HG03139 (cell line): ENCODE measurements around the gene CD6.
"Not testable (repeated sequence)": the region's sequence is repeated elsewhere in the genome, so short reads cannot be mapped to it uniquely, and the experiment has no call there.

Experiments
- ATAC-seq: cut with Tn5 transposase; IDR thresholded peaks from one replicate; pipeline ENCODE4 v1.9.1; 2021; ENCODE audit not compliant: unreplicated experiment

Gene CD6

GRCh38 chr11:61049859-61050258 is 78.4 kb downstream of the CD6 start:
- no peak for ATAC-seq

- no peak for ATAC-seq
Measured at GRCh38 chr11:61052182-61052972, 80.9 kb downstream of the CD6 start.

DNA sequence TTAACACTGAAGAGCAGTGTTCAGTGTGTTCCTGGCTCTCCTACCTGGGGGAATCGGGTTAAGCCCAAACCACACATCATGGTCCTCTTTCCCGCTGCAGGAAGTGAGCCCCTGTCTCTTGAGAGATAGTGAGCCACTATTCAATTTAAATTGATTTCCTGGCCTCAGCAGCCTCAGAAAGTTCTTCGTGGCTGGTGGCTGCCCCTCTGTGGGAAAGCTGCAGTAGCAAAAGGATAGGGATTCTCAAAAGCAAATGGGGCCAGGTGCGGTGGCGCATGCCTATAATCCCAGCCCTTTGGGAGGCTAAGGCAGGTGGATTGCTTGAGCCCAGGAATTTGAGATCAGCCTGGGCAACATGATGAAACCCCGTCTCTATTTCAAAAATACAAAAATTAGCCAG is 81.7 kb downstream of the CD6 start:
- no peak for ATAC-seq

- no peak for ATAC-seq
Measured at GRCh38 chr11:61054513-61054912, 83.0 kb downstream of the CD6 start.

- no peak for ATAC-seq
Measured at GRCh38 chr11:61054927-61055562, 83.6 kb downstream of the CD6 start.

DNA sequence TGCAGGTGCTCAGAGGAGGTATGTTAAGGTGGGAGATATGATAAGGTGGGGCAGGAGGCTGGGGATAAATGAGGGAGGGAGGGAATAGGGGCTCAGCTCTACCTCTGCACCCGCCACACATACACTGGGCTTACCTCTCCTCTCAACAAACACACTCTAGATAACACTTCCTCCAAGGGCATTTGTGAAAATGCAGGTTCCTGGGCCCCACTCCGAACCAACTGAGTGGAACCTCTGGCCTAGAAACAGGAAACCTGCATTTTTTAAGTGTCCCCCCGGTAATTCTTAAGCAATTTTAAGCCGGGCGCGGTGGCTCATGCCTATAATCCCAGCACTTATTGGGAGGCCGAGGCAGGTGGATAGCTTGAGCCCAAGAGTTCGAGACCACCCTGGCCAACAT is 84.3 kb downstream of the CD6 start:
- no peak for ATAC-seq

DNA sequence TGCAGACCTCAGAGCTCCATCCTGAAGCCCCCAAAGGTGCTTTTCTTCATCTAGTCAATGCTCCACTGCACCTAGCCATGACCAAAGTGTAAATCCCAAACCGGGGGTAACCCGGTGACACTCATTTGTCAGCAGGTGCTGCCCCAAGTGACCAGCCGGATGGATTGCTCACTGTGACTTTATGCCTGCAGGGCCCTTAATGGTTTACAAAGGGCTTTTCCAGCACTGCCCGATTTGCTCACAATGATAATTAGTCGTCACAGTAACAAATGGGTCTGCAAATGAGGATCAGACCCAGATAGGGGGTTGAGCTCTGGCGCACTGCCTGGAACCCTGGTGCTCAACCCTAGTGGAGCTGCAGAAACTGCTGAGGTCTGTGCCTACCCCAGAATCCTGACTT is 85.1 kb downstream of the CD6 start:
- ATAC-seq: no peak

DNA sequence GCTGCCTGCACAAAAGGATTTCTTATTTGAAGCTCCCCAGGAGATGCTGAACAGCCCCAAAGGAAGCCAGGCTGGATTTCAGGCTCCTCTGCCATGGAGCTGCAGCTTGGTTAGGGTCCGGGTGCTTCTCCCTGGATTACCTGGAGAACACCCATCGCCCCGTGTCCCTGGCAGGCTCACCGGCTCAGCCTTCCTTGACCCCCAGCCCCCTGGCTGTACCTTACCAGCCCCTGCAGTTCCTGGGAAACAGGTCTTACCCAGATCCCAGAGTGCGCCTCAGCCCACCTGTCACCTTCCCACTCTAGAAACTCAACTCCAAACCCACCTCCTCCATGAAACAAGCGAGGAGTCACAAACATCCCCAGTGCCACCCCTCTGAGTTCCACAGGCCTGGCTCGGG is 85.5 kb downstream of the CD6 start:
- ATAC-seq: no peak

- no peak for ATAC-seq
Measured at GRCh38 chr11:61057615-61058014, 86.1 kb downstream of the CD6 start.

GRCh38 chr11:61058583-61059259 is 87.2 kb downstream of the CD6 start:
- ATAC-seq: no peak

GRCh38 chr11:61059260-61059752 is 87.8 kb downstream of the CD6 start:
- no peak for ATAC-seq

DNA sequence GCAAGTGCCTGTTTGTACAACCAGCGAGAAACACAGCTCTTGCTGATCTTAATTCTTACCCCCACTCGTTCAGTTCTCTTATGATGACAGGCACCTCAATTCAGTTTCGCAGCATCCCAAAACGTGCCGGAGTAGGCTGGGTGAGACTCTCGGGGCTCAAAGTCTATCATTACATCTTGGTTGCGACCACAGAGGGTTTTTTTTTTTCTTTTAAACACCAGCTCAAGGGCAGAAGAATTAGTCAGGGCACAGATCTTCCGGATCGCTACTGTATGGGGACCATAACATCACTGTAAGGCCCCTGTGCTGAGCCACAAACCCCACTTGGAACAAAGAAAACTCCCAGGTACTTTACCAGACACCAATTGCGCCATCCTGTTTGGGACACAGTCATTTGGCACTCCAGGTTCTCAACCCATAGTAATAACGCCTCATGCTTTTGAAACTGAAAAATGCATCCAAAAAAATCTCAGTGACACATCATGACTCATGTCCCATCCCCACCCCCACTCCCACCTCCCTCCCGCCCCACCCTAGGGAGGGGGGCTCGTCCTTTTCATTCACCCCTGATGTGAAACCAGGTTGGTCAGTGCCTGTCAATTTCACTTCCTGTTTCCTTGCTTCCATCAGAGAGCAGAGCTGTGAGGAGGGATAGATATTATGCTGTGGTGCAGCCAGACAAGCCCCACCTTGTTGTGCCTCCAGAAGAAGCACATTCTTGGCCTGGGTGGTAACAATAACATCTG is 89.8 kb downstream of the CD6 start:
- ATAC-seq: peak; percentile 77

DNA sequence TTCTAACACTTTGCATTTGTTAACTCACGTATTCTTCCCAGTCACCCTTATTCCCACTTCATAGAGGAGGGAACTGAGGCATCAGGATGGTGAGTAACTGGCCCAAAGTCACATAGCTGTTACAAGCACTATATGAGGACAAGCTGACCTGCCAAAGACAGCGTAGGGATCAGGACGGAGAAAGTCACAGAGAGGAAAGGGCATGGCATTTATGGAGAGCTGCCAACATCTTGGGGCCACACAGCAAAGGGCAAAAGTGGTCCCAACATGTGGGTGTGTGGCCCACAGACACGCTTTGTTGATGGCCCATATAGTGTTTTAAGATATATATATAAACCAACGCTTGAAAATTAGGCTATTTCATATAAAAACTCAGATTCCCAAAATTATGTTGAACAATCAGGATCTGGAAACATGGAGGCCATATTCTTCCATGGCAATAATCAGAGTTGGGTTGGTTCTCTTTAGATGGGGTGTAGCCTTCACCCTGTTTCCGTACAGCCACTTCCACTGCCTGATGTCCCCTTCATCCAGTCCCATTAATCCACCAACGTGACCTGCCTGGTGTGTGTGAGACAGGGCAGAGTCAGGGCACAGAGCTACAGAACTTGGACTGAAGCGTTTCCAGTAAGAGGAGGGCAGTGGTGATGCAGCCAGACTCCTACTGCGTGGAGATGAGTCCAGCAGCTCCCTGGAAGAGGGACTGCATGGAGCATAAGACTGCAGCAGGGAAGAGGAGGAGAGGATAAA is 90.9 kb downstream of the CD6 start:
- ATAC-seq: no peak

- not testable (repeated sequence) for ATAC-seq
Measured at GRCh38 chr11:61065236-61065635, 93.8 kb downstream of the CD6 start.

DNA sequence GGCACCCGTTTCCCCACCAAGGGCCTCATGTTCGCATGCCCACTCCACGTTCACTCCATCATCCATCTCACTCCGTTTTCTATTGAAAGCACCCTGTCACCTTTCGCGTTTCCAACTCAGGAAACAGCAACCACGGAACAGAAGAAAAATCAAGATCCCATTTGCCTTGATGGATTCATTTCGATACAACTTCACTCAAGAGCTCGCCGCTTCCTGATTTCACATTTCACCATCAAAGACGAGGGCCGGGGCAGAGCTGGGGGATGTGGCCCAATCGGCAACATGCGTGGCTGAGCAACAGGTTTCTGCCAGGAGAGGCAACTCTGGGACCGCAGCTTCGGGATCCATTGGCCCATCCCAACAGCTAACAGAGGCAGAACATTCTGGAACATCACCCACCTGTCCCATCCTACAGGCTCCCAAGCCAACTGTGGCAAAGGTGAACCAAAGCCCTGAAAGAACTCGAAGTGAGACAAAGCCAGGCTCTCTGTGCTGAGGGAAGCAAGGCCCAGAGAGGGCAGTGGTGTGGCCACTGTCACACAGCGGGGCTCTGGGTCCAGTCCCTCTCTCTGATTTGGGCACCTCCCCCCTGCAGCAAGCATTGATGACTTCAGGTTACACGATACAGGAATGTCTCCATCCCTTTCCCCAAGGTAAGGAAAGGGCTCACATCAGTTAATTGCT is 94.6 kb downstream of the CD6 start:
- ATAC-seq: no peak

DNA sequence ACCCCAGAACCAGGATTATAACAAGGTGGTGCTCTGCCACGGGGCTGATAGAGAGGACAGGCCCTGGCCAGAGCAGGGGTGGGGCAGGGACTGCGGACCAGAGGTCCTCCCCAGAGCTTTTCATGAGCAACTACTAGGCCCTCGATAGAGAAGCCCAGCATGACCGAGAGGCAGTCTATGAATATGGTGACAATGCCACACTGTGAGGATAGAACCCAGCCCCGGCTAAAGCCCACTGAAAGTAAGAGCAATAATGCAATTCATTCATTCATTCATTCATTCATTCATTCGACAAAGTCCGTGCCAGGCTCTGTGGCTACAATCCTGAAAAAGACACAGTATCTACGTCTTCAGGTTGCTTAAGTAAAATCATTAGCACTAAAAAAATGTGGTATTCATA is 95.2 kb downstream of the CD6 start:
- no peak for ATAC-seq

DNA sequence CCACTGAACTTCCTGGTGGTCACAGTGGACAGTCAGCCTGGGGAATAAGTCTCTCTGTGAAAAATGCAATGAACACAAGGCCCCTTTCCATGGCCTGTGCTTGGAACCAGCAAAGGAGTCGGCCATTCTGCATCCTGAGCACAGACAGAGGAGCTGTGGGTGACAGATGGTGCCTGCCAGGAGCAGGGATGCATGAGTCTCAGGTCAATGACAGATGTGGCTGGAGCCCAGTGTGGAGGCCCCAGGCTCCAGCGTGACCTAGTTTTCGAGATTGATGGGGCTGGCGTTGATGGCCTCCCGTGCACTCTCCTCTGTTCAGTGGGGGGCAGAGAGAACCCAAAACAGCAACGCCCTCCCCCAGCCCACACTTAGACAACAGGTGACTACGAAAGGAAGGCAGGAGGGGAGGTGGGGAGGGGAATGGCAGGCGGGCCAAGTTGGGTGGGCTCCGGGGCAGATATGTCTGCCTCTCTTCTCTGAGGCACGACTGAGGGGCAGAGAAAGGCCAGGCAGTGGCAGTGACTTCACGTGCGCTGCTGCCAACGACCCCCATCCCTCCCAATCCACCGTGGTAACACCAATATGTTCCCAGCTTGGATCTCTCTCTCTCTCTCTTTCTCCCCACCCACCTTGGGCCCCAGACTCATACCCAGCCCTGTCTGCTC is 96.4 kb downstream of the CD6 start:
- ATAC-seq: no peak

DNA sequence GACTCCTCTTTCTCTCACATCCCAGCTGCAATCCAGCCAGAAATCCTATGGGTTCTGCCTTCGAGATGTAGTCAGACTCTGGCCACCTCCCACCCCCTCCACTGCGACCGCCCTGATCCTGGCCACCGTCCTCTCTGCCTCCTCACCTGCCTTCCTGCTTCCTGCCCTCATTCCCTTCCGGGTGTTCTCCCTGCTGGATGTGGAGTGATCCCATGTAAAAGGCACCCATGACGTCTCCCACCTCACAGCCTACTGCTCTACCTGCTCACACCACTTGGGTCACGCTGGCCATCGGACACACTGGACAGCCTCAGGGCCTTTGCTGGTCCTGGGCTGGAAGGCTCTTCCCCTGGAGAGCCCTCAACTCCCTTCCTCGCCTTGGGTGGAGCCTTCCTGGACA is 97.1 kb downstream of the CD6 start:
- no peak for ATAC-seq

DNA sequence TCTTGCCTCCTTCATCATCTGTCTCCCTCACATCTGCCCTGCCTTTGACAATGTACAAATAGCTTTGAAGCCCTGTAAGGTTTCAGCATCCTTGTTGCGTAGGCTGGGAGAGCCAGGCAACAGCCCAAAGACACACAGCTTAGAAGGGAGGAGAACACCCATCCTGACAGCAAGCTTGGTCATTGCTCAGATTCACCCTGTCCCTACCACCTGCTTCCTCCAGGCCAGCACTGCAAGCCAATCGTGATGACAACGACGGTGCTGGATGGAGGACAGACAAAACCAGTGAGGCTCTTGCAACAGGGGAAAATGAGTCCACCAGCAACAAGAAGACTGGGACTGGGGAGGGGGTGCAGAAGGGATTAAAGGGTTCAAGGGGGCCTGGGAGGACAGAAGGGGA is 97.9 kb downstream of the CD6 start:
- ATAC-seq: no peak
